Keratinocyte (primary cell): ENCODE results near the gene SPACA9. TPM values are rescaled to one million over a fixed set of nuclear protein-coding genes. Genes with fewer than 3 reads are reported as not detected.

Source experiments
- DNase-seq: peaks from one replicate; pipeline ENCODE4 v3.0.0-alpha.2; 2011; ENCODE audit warnings: low read depth, missing footprints, low spot score
- FAIRE-seq: peaks from 2 replicates; lab custom pipeline; 2011; peaks lifted over from hg19 to GRCh38; lab: Jason Lieb, UNC
- H2AFZ ChIP-seq: 2 replicates; pipeline ENCODE4 v1.6.0; 2012; ENCODE audit warnings: low read length, control low read depth, inconsistent platforms; ENCODE audit not compliant: control insufficient read depth
- H3K27ac ChIP-seq: 2 replicates; pipeline ENCODE4 v1.5.1; 2011; ENCODE audit warnings: low read length; ENCODE audit not compliant: control insufficient read depth, insufficient read depth
- H3K27me3 ChIP-seq: 3 replicates; pipeline ENCODE4 v1.6.0; 2011; ENCODE audit warnings: low read length; ENCODE audit not compliant: control insufficient read depth, insufficient read depth; ENCODE audit errors: extremely low read depth
- H3K36me3 ChIP-seq, 2 experiments: 2 replicates in 1 of 2; 3 replicates in 1 of 2; pipeline ENCODE4 v1.5.1; 2011; ENCODE audit warnings: low read length in 2 of 2, mild to moderate bottlenecking in 1 of 2; ENCODE audit not compliant: control insufficient read depth in 2 of 2, insufficient read depth in 2 of 2; ENCODE audit errors: extremely low read depth in 1 of 2
- H3K4me1 ChIP-seq: 3 replicates; pipeline ENCODE4 v1.5.1; 2011; ENCODE audit warnings: low read length; ENCODE audit not compliant: control insufficient read depth, insufficient read depth; ENCODE audit errors: extremely low read depth
- H3K4me2 ChIP-seq: 3 replicates; pipeline ENCODE4 v1.6.0; 2011; ENCODE audit warnings: low read depth, low read length; ENCODE audit not compliant: control insufficient read depth, insufficient read depth; ENCODE audit errors: extremely low read depth
- H3K4me3 ChIP-seq, 3 experiments: fragments of 200-600 bp in 1 of 3; sonication (generic) in 1 of 3; 2 replicates in 2 of 3; 3 replicates in 1 of 3; pipeline ENCODE4 v1.5.1; 2011 to 2016; ENCODE audit warnings: low read length in 3 of 3, mild to moderate bottlenecking in 3 of 3, control low read depth in 2 of 3, inconsistent platforms in 1 of 3, low read depth in 1 of 3, mixed read lengths in 1 of 3, mixed run types in 1 of 3, moderate library complexity in 1 of 3; ENCODE audit not compliant: control insufficient read depth in 2 of 3, insufficient read depth in 2 of 3; ENCODE audit errors: extremely low read depth in 1 of 3
- H3K79me2 ChIP-seq: 2 replicates; pipeline ENCODE4 v1.6.0; 2012; ENCODE audit warnings: low read length; ENCODE audit not compliant: control insufficient read depth, insufficient read depth
- H3K9ac ChIP-seq: 3 replicates; pipeline ENCODE4 v1.6.0; 2011; ENCODE audit warnings: low read length; ENCODE audit not compliant: control insufficient read depth, insufficient read depth; ENCODE audit errors: extremely low read depth
- H3K9me1 ChIP-seq: 3 replicates; pipeline ENCODE4 v1.6.0; 2011; ENCODE audit warnings: low read length; ENCODE audit not compliant: control insufficient read depth, insufficient read depth; ENCODE audit errors: extremely low read depth
- H3K9me3 ChIP-seq: 2 replicates; pipeline ENCODE4 v1.5.1; 2012; ENCODE audit warnings: low read depth, low read length; ENCODE audit not compliant: control insufficient read depth
- H4K20me1 ChIP-seq: 3 replicates; pipeline ENCODE4 v1.6.0; 2011; ENCODE audit warnings: low read length; ENCODE audit not compliant: control insufficient read depth, insufficient read depth; ENCODE audit errors: extremely low read depth
- EZH2 ChIP-seq: IDR thresholded peaks from one replicate; pipeline ENCODE4 v1.6.1; 2012; ENCODE audit warnings: inconsistent platforms, mild to moderate bottlenecking, low read length, moderate library complexity
- dilution Hi-C: fragments of 300-500 bp; cut with MboI; formaldehyde crosslinking; loops from one replicate; pipeline ENCODE4 v1.7.0; 2020; ENCODE audit warnings: low sequenced_read_pairs; ENCODE audit not compliant: extremely low pct_ligation_motif_present
- polyA plus RNA-seq, 5 experiments: library from polyadenylated mRNA; depleted of rRNA in 3 of 5; stranded (reverse) in 3 of 5; stranded (forward) in 1 of 5; unstranded in 1 of 5; fragments of >200 nt; gene quantifications; 1 replicate in 1 of 5; 2 replicates in 3 of 5; 3 replicates in 1 of 5; pipeline versions ENCODE4 v1.2.1 to v1.2.3, GENCODE V29; 2011 to 2012; ENCODE audit warnings: missing spikeins in 2 of 5, low read depth in 1 of 5, low replicate concordance in 1 of 5
- TF ChIP-seq, protein P1 (sequence below), 3 experiments: IDR thresholded peaks in 1 of 3; conservative IDR thresholded peaks in 1 of 3; optimal IDR thresholded peaks in 1 of 3; 2 replicates in 2 of 3; 3 replicates in 1 of 3; pipeline versions ENCODE3 to v1.5.1; 2011; ENCODE audit warnings: low read length in 3 of 3, mild to moderate bottlenecking in 3 of 3, moderate library complexity in 2 of 3, control low read depth in 1 of 3, inconsistent platforms in 1 of 3; ENCODE audit not compliant: insufficient read depth in 2 of 3; ENCODE audit errors: extremely low read depth in 1 of 3

Gene SPACA9
- polyA plus RNA-seq, 1 donor (not counting 4 experiments of a cell fraction or from before 2014, with no cell fraction given) = 3.6 TPM

GRCh38 chr9:132896264-132896663 lies 17.6 kb downstream of the SPACA9 start:
- Histone ChIP-seq H3K27ac (no peak overlapping the region), H3K9me3 (no peaks in the 10 kb centered on the region), H3K4me1 (peaks cover 16% of the 10 kb centered on the region), H3K79me2 (no peaks in the 10 kb centered on the region), H2AFZ (no peak overlapping the region), H3K27me3 (no peaks in the 10 kb centered on the region), H4K20me1 (no peaks in the 10 kb centered on the region), H3K4me3 (no peak overlapping the region), H3K9ac (no peak overlapping the region), H3K4me2 (no peak overlapping the region), H3K9me1 (peaks cover 3% of the 10 kb centered on the region), H3K36me3 (peaks cover 43 to 44% of the 10 kb centered on the region in 2 experiments)
- dilution Hi-C loops = no loop called here
- DNase-seq (no peak), FAIRE-seq (no peak)
- TF ChIP-seq EZH2 = no peak
- TF ChIP-seq, protein P1, sequence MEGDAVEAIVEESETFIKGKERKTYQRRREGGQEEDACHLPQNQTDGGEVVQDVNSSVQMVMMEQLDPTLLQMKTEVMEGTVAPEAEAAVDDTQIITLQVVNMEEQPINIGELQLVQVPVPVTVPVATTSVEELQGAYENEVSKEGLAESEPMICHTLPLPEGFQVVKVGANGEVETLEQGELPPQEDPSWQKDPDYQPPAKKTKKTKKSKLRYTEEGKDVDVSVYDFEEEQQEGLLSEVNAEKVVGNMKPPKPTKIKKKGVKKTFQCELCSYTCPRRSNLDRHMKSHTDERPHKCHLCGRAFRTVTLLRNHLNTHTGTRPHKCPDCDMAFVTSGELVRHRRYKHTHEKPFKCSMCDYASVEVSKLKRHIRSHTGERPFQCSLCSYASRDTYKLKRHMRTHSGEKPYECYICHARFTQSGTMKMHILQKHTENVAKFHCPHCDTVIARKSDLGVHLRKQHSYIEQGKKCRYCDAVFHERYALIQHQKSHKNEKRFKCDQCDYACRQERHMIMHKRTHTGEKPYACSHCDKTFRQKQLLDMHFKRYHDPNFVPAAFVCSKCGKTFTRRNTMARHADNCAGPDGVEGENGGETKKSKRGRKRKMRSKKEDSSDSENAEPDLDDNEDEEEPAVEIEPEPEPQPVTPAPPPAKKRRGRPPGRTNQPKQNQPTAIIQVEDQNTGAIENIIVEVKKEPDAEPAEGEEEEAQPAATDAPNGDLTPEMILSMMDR (optimal IDR thresholded peaks at IDR 0.05 in 1 of 3, IDR thresholded peaks at IDR 0.05 in 1 of 3, conservative IDR thresholded peaks at IDR 0.05 in 1 of 3; ENCODE audit: extremely low read depth in 1 of 3, insufficient read depth in 2 of 3, low read length in 3 of 3) = no peak

DNA sequence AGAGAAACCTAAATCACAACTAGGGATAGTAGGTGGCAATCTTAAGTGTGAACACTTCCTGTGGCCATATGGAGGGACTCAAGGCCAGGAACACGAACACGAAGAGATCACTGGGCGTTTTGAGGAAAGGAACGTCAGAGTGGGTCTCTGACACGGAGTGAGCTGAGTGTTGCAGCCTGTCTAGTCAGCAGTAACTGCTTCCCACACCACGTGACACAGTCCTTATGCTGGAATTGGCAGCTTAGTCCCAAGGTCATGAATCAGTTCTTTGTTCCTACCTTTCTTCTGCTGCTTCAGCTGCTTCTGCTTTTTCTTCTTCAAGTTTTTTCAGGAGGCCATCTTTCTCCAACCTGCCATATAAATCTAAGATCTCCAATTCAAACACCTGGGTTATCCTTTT lies 18.2 kb downstream of the SPACA9 start:
- H3K4me3 ChIP-seq = no peak overlapping the region
- no peaks in the 10 kb centered on the region for H3K27me3 ChIP-seq
- dilution Hi-C loops = no loop called here
- H3K4me1 ChIP-seq = peaks cover 16% of the 10 kb centered on the region
- no peaks in the 10 kb centered on the region for H4K20me1 ChIP-seq
- H3K9me3 ChIP-seq = no peaks in the 10 kb centered on the region
- DNase-seq (no peak), FAIRE-seq (no peak)
- no peaks in the 10 kb centered on the region for H3K79me2 ChIP-seq
- no peak overlapping the region for H3K9ac ChIP-seq
- H3K27ac ChIP-seq = no peak overlapping the region
- no peak for TF ChIP-seq EZH2
- TF ChIP-seq, protein P1 (optimal IDR thresholded peaks at IDR 0.05 in 1 of 3, IDR thresholded peaks at IDR 0.05 in 1 of 3, conservative IDR thresholded peaks at IDR 0.05 in 1 of 3; ENCODE audit: extremely low read depth in 1 of 3, insufficient read depth in 2 of 3, low read length in 3 of 3) = no peak
- H3K9me1 ChIP-seq = peaks cover 3% of the 10 kb centered on the region
- peaks cover 44 to 45% of the 10 kb centered on the region in 2 experiments for H3K36me3 ChIP-seq
- no peak overlapping the region for H3K4me2 ChIP-seq
- H2AFZ ChIP-seq = no peak overlapping the region
